Left colon (tissue), 2 donors: Measurements from ENCODE around the gene CREB3L1. TPM values are rescaled to one million over a fixed set of nuclear protein-coding genes. Genes with fewer than 3 reads are reported as not detected.

Experiments
- ATAC-seq: fragments of 200-7000 bp; cut with Tn5 transposase; one replicate; pipeline ENCODE4 v1.9.1; 2020; ENCODE audit warnings: mild to moderate bottlenecking, moderate library complexity
- DNase-seq, 2 donors: peaks; one replicate each; pipeline ENCODE4 v3.0.0-alpha.2; 2020
- intact Hi-C, 2 donors: fragments of 100-400 bp; cut with DNase I in 1 of 2; cut with micrococcal nuclease in 1 of 2; formaldehyde crosslinking; loops; one replicate each; pipeline versions ENCODE4 v1.11.2 to v1.14.0; 2022; cut with DNase I, micrococcal nuclease
- total RNA-seq, 2 donors: library from RNA; stranded (reverse); fragmentation: NEBNext Ultra II Directional; extraction: Animal tissue kit (Norgen Biotek cat#: 25700); gene quantifications; one replicate each; pipeline ENCODE4 v1.2.1, GENCODE V29; 2021
- donor health status: DM: no; HTN: no; CAD: no.
- donor health status: DM: yes; HTN: yes; CAD: no.

Gene CREB3L1
- total RNA-seq, 2 donors from 2014 or later = 118 to 200 TPM

- DNase-seq (no peak), ATAC-seq (no peak)
- intact Hi-C loops = no loop called here
Observed at GRCh38 chr11:46267930-46268329, 9.5 kb upstream of the CREB3L1 start.

GRCh38 chr11:46270684-46271083 is 6.8 kb upstream of the CREB3L1 start:
- DNase-seq (no peak), ATAC-seq (no peak)
- intact Hi-C loops = no loop called here

DNA sequence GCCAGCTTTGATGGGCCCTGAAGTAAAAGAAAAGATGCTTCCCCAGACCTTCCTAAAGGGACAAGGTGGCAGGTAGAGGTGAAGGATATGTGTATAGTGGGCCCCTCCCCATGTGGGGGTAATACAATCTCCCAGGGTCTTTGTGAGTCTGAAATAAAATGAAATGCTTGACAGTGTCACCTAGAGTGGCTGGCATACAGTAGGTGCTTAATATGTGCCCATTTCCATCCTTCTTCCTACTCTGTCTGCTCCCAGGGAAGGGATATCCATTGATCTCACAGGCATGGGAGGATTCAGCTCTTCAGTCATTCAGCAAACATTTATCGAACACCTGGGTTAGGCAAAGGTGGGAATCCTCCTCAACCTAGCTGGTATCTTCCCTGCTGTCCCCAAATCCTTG is 6.1 kb upstream of the CREB3L1 start:
- ATAC-seq (no peak), DNase-seq (no peak)
- intact Hi-C loops = no loop called here

DNA sequence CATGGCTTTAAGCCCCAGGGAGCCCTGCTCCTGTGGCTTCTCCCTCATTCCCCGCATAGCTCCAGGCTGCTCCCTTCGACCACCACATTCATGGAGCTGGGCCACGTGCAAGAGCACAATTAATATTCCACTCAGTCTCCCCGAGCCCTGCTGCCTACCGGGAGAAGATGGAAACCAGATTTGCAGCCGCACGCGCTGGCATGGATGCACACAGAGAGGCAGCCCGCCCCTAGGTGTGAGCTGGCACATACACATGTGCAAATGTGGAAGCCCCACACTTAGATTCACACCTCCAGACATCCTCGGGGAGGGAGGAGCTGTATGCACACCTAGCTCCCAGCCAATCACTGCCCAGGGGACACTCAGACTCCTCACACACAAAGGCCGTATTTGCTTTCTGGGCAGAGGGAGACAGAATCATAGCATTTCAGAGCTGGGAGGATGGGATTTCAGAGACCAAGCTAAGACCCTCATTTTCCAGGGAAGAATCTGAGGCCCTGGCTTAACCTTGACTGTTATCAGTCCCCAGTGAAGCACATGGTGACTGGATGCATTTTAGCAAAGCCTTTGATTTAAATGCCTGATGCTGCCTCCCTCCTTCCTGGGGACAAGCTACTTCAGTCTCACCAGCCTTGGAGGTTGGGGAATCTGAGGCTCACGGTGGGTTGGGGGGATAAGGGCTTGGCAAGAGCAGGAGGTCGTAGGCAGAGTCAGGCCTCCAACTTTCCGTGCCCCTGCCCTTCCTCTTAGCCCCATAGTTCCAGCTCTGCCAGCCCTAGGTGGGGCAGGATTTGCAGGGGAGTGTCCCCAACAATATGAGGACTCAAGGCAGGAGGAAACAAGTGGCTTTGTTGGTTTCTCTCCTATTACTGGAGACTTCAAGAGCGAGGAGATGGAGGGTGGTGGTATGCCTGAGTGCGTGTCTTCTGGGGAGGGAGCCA is 5.3 kb upstream of the CREB3L1 start:
- ATAC-seq = peak; percentile 35
- intact Hi-C loops = no loop called here

DNA sequence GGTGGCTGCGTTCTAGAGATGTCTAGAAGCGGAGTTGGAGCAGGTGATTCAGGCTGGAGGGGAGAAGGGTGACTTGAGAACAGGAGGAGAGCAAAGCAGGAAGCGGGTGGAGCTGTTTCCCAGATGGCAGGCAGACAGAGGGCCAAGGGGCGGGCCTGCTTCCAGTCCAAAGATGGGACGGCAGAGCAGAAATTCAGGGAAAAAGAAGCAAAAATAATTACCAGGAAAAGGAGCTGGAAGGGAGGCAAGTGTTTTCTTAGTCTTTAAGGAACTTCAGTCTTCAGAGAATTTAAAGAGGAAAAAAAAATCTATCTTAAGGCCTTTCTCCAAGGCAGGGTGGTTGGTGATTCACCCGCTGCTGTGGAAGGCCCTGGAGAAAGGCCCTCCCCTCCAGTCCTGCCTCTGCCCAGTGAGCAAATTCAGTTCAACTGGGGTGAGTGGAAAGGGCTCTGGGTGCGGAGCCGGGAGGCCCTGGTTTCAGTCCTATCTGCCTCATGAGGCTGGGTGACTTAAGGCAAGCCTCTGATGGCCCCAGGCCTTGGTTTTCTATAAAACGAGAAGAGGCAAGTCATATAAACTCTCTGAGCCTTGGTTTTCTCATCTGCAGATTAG is 4.5 kb upstream of the CREB3L1 start:
- intact Hi-C loops = no loop called here
- ATAC-seq (peak; percentile 49), DNase-seq (peak; percentile 76 to 82)

More for the DNA sequence above, 5.3 kb upstream of the CREB3L1 start:
- DNase-seq = peak; percentile 54 to 66

DNA sequence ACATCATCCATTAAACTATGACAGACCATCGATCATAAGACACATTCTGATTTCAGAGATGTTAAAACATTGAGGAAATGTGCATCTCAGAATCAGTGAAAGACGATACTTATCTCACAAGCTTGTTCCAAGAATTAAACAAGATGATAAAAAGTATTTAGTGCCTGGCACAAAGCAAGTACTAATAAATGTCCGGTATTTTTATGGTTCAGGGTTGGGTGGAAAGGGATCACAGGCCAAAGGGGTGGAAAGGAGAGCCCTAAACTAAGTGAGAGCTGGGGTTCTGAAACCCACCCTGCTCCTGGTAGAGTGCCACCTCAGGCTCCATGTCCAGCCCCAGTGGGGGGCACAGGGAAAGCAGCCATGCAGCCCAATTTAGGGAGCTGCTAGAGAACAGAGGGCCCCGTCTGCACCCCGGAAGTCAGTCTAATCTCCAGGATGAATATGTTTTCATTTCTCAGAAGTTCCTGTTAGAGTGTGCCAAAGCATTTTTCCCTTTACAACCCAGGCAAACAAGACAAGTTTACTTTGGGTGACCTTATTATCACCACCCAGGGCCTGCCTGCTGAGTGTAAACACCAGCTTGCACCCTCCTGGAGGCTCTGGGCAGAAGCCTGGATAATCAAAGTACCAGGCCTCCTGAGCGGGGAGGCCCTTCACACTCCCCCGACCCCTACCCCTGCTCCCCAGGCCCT is 3.8 kb upstream of the CREB3L1 start:
- peak; percentile 63 to 80 for DNase-seq
- intact Hi-C loops = loop anchor here in 1 of 2 donors (2.0 kb wide), 1 partner anchor 41 kb away; no protein-coding TSS in a partner anchor

GRCh38 chr11:46275964-46276641 is 1.4 kb upstream of the CREB3L1 start:
- intact Hi-C loops = loop anchor here in 1 of 2 donors (2.0 kb wide), 1 partner anchor 39 kb away; no protein-coding TSS in a partner anchor
- DNase-seq (peak; percentile 69 to 79), ATAC-seq (peak; percentile 28)

More for the DNA sequence above, 3.8 kb upstream of the CREB3L1 start:
- peak; percentile 62 for ATAC-seq

DNA sequence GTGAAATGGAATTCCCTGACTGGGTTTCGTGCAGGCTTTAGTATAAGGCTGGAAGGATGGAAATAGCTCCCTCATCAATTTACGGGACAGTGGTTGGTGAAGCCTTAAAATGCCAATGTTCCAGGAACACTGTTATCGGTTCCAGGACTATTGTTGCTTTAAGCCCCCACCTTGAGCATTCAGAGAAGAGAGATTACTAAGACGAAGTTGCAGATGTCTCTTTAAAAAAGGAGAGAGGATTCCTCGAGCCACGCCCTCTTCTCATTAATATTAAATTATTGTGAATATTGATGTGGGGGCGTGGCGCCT is 195 bp upstream of the CREB3L1 start:
- ATAC-seq (no peak), DNase-seq (no peak)

DNA sequence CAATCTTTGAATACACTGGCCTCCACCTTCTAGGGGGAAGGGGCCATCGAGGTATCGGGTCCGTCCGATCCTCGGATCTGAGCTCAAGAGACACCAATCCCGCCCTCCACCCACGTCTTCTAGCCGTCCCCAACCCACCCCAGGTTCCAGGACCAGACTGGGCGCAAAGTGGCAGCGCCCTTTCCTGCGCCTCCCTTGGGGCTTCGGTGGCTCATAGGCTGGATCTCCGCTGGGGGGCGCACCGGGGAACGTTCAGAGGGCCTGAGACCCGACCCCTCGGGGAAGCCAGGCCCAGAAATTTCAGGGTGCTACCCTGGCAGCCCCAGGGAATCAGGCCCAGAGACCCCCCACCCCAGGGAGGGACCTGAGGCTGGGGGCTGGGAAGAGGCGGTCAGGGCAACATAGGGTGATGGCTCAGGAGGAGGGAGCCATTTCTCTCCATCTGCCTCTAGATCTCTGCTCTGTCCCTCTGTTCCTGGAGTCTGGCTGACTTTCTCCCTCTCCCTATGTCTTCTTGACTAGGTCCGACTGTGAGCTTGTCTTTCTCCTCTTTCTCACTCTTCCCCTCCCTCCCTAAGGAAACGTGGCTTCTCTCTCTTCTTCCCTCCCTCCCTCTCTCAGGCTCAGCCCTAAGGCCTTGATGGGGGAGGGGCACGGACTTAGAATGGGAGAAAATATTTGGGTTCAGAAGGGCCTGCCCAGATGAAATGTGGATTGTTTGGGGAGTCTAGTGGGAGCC is 1.1 kb downstream of the CREB3L1 start:
- intact Hi-C loops = no loop called here

More for the DNA sequence above, 195 bp upstream of the CREB3L1 start:
- intact Hi-C loops = no loop called here

GRCh38 chr11:46279126-46280099 is 2.0 kb downstream of the CREB3L1 start:
- ATAC-seq = no peak
- peak; percentile 65 to 68 for DNase-seq
- intact Hi-C loops = no loop called here

More for the DNA sequence above, 1.1 kb downstream of the CREB3L1 start:
- peak; percentile 72 to 88 for DNase-seq
- ATAC-seq = peak; percentile 39

DNA sequence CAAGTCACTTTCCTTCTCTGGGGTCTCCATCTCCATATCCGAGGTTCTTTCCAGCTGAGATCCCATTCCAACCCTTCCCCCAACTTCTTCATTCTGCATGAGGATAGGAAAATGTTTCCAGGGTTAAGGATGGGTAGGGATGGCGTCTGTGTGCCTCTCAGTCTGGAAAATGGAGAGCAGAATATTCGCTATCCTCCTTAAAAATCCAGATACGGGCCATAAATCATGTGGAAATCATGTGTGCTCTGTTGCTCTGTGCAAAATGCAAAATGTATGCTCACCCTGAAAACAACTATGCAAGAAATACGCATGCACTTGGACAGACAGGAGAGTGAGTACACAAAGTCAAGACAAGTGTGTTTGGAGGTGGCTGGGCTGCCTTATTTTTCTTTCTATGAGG is 3.2 kb downstream of the CREB3L1 start:
- ATAC-seq (no peak), DNase-seq (no peak)
- intact Hi-C loops = no loop called here

DNA sequence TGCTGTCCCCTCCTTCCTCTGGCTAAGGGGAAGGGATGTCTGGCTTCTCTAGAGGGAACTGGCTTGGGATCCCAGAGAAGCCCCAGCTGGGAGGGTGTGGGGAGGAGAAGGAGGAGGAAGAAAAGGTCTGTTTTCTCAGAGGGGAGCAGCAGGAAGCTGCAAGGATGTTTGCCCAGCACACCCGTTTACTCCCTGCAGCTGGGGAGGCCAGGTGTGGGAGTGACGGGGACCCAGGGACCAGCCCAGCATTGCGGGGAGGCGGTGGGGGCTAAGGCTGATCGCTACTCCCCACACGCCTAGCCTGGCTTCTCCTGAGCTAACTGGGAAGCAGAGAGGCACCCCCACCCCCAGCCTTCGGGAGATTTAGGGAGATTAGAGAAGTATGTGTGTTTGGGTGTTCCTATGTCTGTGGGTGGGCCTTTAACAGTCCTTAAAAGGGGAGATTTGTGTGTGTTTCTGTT is 3.9 kb downstream of the CREB3L1 start:
- ATAC-seq = peak; percentile 73
- intact Hi-C loops = no loop called here
- peak; percentile 80 to 86 for DNase-seq

- DNase-seq (no peak), ATAC-seq (no peak)
- intact Hi-C loops = no loop called here
Observed at GRCh38 chr11:46285173-46285572, 7.7 kb downstream of the CREB3L1 start.

GRCh38 chr11:46285594-46286033 is 8.2 kb downstream of the CREB3L1 start:
- ATAC-seq (no peak), DNase-seq (no peak)
- intact Hi-C loops = no loop called here

- no peak for ATAC-seq
- intact Hi-C loops = no loop called here
- no peak for DNase-seq
Observed at GRCh38 chr11:46286789-46287188, 9.3 kb downstream of the CREB3L1 start.

DNA sequence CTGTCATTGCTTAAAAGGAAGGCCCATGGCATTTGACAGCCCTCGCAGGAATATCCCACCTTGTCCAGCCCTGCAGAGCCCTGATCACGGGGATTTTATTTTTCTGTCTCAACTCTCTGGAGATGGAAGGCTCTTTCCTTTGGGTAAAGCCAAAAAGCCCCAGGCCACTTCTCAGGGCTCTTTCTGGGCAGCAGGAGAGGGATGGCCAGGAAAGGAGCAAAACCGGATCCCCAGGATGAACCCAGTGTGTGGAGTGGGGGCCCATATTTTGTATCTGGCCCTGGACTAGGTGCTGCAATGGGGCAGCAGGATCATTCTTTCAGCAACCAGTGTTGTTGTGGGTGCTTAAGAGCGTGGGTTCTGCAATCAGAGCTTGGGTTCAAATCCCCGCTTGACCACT is 11.0 kb downstream of the CREB3L1 start:
- DNase-seq (no peak), ATAC-seq (no peak)
- intact Hi-C loops = no loop called here

GRCh38 chr11:46290011-46290410 is 12.5 kb downstream of the CREB3L1 start:
- intact Hi-C loops = no loop called here
- ATAC-seq = no peak
- DNase-seq = no peak
